Measurements from ENCODE around the gene PLPP4. TPM values are rescaled to one million over a fixed set of nuclear protein-coding genes. Genes with fewer than 3 reads are reported as not detected.

The PLPP4 gene
- total and polyA plus RNA-seq, 2 of the 13 experiments (the other 11 are each of a cell fraction or from before 2014, with no cell fraction given): not detected

DNA sequence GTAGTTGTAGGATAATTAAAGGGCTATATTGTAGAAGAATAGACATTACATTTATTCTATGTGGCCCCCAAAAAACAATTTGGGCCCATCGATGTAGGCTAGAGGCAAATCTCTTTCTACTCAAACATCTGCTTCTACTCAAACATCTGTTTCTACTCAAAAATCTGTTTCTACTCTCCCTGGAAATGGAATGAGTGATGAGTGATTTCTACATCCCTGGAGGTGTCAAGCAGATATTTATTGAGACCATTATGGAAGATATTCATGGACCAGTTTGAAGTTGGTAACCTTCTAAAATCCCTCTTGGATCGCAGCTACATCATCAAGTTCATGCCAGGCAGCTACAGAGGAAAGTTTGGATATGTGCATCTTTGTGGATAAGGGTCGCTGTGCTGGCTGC is 5.1 kb upstream of the PLPP4 start:
- WGBS (ENCODE audit: low lambda C conversion rate): 4% methylated on average over 3 of the region's 3 CpGs
- H3K9me3 ChIP-seq (ENCODE audit: low read length): no peaks in the 10 kb centered on the region
- no peaks in the 10 kb centered on the region; the same call in 1 of the 2 replicates for H3K4me1 ChIP-seq (ENCODE audit: insufficient read depth, low read length)
- FAIRE-seq (no peak), DNase-seq (ENCODE audit: low spot score) (no peak), ATAC-seq (no peak)
- POLR2A ChIA-PET: no interaction called here
- H3K4me3 ChIP-seq (replicated peaks in 1 of 3; ENCODE audit: insufficient read depth in 1 of 3, low read depth in 2 of 3, low read length in 3 of 3): no peak overlapping the region
- intact Hi-C loops (cut with micrococcal nuclease; ENCODE audit: unreplicated experiment): no loop called here
- H3K27me3 ChIP-seq (ENCODE audit: control insufficient read depth in 1 of 2, insufficient read depth in 2 of 2, low read length in 2 of 2): peaks cover 4 to 11% of the 10 kb centered on the region in 2 experiments; a peak in 3 of 5 replicates
- no peaks in the 10 kb centered on the region for H3K36me3 ChIP-seq (replicated peaks in 1 of 2; ENCODE audit: control insufficient read depth in 1 of 2, insufficient read depth in 2 of 2, low read length in 2 of 2)
- in situ Hi-C loops (cut with HindIII; ENCODE audit: extremely low pct_ligation_motif_present, low pct_unique_long_range_greater_than_20kb): no loop called here
- no peak overlapping the region for H3K9ac ChIP-seq (ENCODE audit: insufficient read depth, low read depth, low read length)
- no peaks in the 10 kb centered on the region for H3K79me2 ChIP-seq (ENCODE audit: insufficient read depth, low read length)
- no peak overlapping the region for H3K27ac ChIP-seq (ENCODE audit: extremely low read length, insufficient read depth, low read length)
- no peak for TF ChIP-seq ZNF343 (CRISPR knock-in tag; IDR thresholded peaks at IDR 0.05)
- TF ChIP-seq HIVEP1 (CRISPR knock-in tag; IDR thresholded peaks at IDR 0.05): no peak
- no peak for TF ChIP-seq SNAI1 (CRISPR knock-in tag; IDR thresholded peaks at IDR 0.05; ENCODE audit: borderline replicate concordance)
- BruUV-seq (replicated peaks): no TSS peak
- no peaks in the 10 kb centered on the region for H4K20me1 ChIP-seq (ENCODE audit: insufficient read depth, low read length)
- no peak overlapping the region for H2AFZ ChIP-seq (ENCODE audit: low read length)
- CTCF ChIA-PET (ENCODE audit: low intra/inter-chr PET ratio, low total read pairs): no interaction called here
- no peak overlapping the region for H3K4me2 ChIP-seq (ENCODE audit: low read depth, low read length)

DNA sequence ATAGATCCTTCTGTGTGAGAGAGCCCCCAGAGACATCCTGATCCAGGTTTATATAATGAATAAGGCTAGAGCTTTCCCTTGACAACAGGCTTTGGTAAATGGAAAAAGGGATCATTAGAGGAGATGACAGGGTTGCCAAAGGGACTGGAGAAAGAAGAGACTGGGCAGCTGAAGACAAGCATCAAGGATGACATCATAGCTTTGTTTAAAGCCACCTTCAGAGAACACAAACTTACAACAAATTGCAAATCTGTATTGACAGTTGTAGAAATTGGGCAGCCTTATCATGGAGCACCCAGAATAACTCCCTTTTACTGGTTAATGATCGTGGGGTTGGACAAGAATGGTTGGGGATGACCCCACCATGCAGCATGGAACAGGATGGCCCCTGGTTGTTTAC is 3.7 kb upstream of the PLPP4 start:
- in situ Hi-C loops (cut with HindIII; ENCODE audit: extremely low pct_ligation_motif_present, low pct_unique_long_range_greater_than_20kb): no loop called here
- FAIRE-seq (no peak), ATAC-seq (no peak), DNase-seq (ENCODE audit: low spot score) (no peak)
- Histone ChIP-seq H3K27ac (ENCODE audit: extremely low read length, insufficient read depth, low read length) (no peak overlapping the region), H3K4me1 (ENCODE audit: insufficient read depth, low read length) (no peaks in the 10 kb centered on the region; the same call in 1 of the 2 replicates), H3K27me3 (ENCODE audit: control insufficient read depth in 1 of 2, insufficient read depth in 2 of 2, low read length in 2 of 2) (peaks cover 5 to 23% of the 10 kb centered on the region in 2 experiments; a peak in 3 of 5 replicates), H3K79me2 (ENCODE audit: insufficient read depth, low read length) (no peaks in the 10 kb centered on the region), H3K4me3 (replicated peaks in 1 of 3; ENCODE audit: insufficient read depth in 1 of 3, low read depth in 2 of 3, low read length in 3 of 3) (no peak overlapping the region), H3K36me3 (replicated peaks in 1 of 2; ENCODE audit: control insufficient read depth in 1 of 2, insufficient read depth in 2 of 2, low read length in 2 of 2) (no peaks in the 10 kb centered on the region), H3K9me3 (ENCODE audit: low read length) (no peaks in the 10 kb centered on the region), H3K9ac (ENCODE audit: insufficient read depth, low read depth, low read length) (no peak overlapping the region), H4K20me1 (ENCODE audit: insufficient read depth, low read length) (no peaks in the 10 kb centered on the region), H3K4me2 (ENCODE audit: low read depth, low read length) (no peak overlapping the region), H2AFZ (ENCODE audit: low read length) (no peak overlapping the region)
- TF ChIP-seq MAZ (IDR thresholded peaks at IDR 0.05; ENCODE audit: borderline replicate concordance, low read depth, low read length) (no peak), MAZ (CRISPR knock-in tag; IDR thresholded peaks at IDR 0.05; ENCODE audit: low read depth) (no peak), FOXP1 (IDR thresholded peaks at IDR 0.05) (no peak), FOXP1 (CRISPR knock-in tag; IDR thresholded peaks at IDR 0.05) (no peak), ATF7 (IDR thresholded peaks at IDR 0.05) (peak; percentile 78), ATF7 (CRISPR knock-in tag; IDR thresholded peaks at IDR 0.05) (no peak), ZNF577 (CRISPR knock-in tag; IDR thresholded peaks at IDR 0.05; ENCODE audit: borderline replicate concordance, low read depth) (no peak)
- TF ChIP-seq, protein P1, sequence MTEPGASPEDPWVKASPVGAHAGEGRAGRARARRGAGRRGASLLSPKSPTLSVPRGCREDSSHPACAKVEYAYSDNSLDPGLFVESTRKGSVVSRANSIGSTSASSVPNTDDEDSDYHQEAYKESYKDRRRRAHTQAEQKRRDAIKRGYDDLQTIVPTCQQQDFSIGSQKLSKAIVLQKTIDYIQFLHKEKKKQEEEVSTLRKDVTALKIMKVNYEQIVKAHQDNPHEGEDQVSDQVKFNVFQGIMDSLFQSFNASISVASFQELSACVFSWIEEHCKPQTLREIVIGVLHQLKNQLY (CRISPR knock-in tag; IDR thresholded peaks at IDR 0.05): no peak
- TF ChIP-seq, protein P2, sequence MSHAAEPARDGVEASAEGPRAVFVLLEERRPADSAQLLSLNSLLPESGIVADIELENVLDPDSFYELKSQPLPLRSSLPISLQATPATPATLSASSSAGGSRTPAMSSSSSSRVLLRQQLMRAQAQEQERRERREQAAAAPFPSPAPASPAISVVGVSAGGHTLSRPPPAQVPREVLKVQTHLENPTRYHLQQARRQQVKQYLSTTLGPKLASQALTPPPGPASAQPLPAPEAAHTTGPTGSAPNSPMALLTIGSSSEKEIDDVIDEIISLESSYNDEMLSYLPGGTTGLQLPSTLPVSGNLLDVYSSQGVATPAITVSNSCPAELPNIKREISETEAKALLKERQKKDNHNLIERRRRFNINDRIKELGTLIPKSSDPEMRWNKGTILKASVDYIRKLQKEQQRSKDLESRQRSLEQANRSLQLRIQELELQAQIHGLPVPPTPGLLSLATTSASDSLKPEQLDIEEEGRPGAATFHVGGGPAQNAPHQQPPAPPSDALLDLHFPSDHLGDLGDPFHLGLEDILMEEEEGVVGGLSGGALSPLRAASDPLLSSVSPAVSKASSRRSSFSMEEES (CRISPR knock-in tag; IDR thresholded peaks at IDR 0.05): no peak
- no TSS peak for BruUV-seq (replicated peaks)
- 8% methylated on average over 1 of the region's 1 CpG for WGBS (ENCODE audit: low lambda C conversion rate)
- POLR2A ChIA-PET: no interaction called here
- CTCF ChIA-PET (ENCODE audit: low intra/inter-chr PET ratio, low total read pairs): no interaction called here
- intact Hi-C loops (cut with micrococcal nuclease; ENCODE audit: unreplicated experiment): no loop called here

Data from HepG2 (cell line).